ENCODE results near the gene KDM7A. TPM values are rescaled to one million over a fixed set of nuclear protein-coding genes. Genes with fewer than 3 reads are reported as not detected.

The KDM7A gene
- polyA plus RNA-seq, 1 of the 3 experiments (the other 2 are of a cell fraction) = 0.94 TPM

DNA sequence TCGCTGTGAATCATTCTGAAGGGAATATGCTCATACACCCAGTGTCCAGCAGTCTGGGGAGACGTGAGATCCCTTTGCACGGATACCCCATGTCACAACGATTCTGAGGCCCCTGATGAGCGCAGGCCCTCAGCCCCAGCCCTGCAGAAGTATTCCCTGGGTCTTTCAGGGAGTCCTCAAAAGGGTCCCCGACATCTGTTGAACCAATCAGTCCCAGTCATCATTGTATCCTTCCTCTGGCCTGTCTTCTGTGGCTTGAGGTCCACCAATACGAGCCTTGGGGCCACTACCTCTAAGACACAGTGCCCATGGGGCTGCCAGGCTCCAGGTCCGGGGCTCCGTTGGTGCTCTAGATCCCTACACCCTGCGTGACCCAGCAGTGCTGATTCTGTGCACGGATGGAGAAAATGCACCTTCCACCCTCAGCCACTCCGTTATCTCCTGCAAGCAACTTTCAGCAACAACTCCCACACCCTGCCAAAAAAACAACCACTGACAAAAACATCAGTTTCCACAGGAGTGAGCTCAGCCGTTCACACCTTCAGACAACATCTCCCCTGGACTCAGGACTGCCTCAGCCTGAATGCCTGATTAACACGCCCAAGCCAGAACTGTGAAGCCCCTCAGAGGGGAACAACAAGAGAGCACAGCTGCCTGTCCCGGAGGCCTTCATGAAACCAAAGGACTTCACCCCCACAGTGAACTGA is 46.9 kb upstream of the KDM7A start:
- no peak overlapping the region for H3K4me3 ChIP-seq (ENCODE audit: low read depth in 2 of 2, low read length in 1 of 2)
- H3K4me1 ChIP-seq (ENCODE audit: control insufficient read depth in 1 of 2, insufficient read depth in 2 of 2, low read depth in 1 of 2, low read length in 1 of 2) = no peaks in the 10 kb centered on the region
- H3K4me2 ChIP-seq = no peak overlapping the region
- H3K79me2 ChIP-seq (ENCODE audit: insufficient read depth) = no peaks in the 10 kb centered on the region
- H3F3A ChIP-seq (replicated peaks; ENCODE audit: insufficient read depth) = no peaks in the 10 kb centered on the region
- H3K9ac ChIP-seq = no peak overlapping the region
- ChIA-PET POLR2A (no interaction called here), CTCF (interaction anchor here (0.7 kb wide), 1 partner anchor 199 kb away, joined by 3 read pairs; no protein-coding TSS in a partner anchor)
- no peaks in the 10 kb centered on the region for H3K9me3 ChIP-seq
- WGBS (ENCODE audit: low lambda C conversion rate) = 52% methylated on average over 15 of the region's 15 CpGs
- TF ChIP-seq, protein P1, sequence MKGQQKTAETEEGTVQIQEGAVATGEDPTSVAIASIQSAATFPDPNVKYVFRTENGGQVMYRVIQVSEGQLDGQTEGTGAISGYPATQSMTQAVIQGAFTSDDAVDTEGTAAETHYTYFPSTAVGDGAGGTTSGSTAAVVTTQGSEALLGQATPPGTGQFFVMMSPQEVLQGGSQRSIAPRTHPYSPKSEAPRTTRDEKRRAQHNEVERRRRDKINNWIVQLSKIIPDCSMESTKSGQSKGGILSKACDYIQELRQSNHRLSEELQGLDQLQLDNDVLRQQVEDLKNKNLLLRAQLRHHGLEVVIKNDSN (IDR thresholded peaks at IDR 0.05; ENCODE audit: borderline replicate concordance, low read depth) = no peak
- TF ChIP-seq JUND (IDR thresholded peaks at IDR 0.05) = no peak
- no peak for TF ChIP-seq GABPA (IDR thresholded peaks at IDR 0.05; ENCODE audit: low read depth)
- no peak for TF ChIP-seq CHD2 (IDR thresholded peaks at IDR 0.05; ENCODE audit: low read length, partially characterized antibody)
- TF ChIP-seq POLR2AphosphoS5 (IDR thresholded peaks at IDR 0.05; ENCODE audit: low read depth, low read length) = no peak
- TF ChIP-seq SIN3A (IDR thresholded peaks at IDR 0.05; ENCODE audit: borderline replicate concordance, low read depth, low read length) = no peak
- TF ChIP-seq RXRA (IDR thresholded peaks at IDR 0.05; ENCODE audit: borderline replicate concordance, low read depth) = no peak
- no peak for TF ChIP-seq TAF1 (IDR thresholded peaks at IDR 0.05; ENCODE audit: borderline replicate concordance, low read depth, low read length)
- TF ChIP-seq, protein P2, sequence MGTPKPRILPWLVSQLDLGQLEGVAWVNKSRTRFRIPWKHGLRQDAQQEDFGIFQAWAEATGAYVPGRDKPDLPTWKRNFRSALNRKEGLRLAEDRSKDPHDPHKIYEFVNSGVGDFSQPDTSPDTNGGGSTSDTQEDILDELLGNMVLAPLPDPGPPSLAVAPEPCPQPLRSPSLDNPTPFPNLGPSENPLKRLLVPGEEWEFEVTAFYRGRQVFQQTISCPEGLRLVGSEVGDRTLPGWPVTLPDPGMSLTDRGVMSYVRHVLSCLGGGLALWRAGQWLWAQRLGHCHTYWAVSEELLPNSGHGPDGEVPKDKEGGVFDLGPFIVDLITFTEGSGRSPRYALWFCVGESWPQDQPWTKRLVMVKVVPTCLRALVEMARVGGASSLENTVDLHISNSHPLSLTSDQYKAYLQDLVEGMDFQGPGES (IDR thresholded peaks at IDR 0.05; ENCODE audit: low read depth, low read length) = no peak
- TF ChIP-seq, protein P3, sequence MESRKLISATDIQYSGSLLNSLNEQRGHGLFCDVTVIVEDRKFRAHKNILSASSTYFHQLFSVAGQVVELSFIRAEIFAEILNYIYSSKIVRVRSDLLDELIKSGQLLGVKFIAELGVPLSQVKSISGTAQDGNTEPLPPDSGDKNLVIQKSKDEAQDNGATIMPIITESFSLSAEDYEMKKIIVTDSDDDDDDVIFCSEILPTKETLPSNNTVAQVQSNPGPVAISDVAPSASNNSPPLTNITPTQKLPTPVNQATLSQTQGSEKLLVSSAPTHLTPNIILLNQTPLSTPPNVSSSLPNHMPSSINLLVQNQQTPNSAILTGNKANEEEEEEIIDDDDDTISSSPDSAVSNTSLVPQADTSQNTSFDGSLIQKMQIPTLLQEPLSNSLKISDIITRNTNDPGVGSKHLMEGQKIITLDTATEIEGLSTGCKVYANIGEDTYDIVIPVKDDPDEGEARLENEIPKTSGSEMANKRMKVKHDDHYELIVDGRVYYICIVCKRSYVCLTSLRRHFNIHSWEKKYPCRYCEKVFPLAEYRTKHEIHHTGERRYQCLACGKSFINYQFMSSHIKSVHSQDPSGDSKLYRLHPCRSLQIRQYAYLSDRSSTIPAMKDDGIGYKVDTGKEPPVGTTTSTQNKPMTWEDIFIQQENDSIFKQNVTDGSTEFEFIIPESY (IDR thresholded peaks at IDR 0.05; ENCODE audit: borderline replicate concordance, low read depth) = no peak
- TF ChIP-seq, protein P4, sequence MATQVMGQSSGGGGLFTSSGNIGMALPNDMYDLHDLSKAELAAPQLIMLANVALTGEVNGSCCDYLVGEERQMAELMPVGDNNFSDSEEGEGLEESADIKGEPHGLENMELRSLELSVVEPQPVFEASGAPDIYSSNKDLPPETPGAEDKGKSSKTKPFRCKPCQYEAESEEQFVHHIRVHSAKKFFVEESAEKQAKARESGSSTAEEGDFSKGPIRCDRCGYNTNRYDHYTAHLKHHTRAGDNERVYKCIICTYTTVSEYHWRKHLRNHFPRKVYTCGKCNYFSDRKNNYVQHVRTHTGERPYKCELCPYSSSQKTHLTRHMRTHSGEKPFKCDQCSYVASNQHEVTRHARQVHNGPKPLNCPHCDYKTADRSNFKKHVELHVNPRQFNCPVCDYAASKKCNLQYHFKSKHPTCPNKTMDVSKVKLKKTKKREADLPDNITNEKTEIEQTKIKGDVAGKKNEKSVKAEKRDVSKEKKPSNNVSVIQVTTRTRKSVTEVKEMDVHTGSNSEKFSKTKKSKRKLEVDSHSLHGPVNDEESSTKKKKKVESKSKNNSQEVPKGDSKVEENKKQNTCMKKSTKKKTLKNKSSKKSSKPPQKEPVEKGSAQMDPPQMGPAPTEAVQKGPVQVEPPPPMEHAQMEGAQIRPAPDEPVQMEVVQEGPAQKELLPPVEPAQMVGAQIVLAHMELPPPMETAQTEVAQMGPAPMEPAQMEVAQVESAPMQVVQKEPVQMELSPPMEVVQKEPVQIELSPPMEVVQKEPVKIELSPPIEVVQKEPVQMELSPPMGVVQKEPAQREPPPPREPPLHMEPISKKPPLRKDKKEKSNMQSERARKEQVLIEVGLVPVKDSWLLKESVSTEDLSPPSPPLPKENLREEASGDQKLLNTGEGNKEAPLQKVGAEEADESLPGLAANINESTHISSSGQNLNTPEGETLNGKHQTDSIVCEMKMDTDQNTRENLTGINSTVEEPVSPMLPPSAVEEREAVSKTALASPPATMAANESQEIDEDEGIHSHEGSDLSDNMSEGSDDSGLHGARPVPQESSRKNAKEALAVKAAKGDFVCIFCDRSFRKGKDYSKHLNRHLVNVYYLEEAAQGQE (IDR thresholded peaks at IDR 0.05; ENCODE audit: low read depth, low read length) = no peak
- TF ChIP-seq, protein P5, sequence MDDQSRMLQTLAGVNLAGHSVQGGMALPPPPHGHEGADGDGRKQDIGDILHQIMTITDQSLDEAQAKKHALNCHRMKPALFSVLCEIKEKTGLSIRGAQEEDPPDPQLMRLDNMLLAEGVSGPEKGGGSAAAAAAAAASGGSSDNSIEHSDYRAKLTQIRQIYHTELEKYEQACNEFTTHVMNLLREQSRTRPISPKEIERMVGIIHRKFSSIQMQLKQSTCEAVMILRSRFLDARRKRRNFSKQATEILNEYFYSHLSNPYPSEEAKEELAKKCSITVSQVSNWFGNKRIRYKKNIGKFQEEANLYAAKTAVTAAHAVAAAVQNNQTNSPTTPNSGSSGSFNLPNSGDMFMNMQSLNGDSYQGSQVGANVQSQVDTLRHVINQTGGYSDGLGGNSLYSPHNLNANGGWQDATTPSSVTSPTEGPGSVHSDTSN (IDR thresholded peaks at IDR 0.05) = no peak
- no peak for TF ChIP-seq TCF12 (IDR thresholded peaks at IDR 0.05)
- TF ChIP-seq ELF1 (IDR thresholded peaks at IDR 0.05) = no peak
- TF ChIP-seq FOXM1 (IDR thresholded peaks at IDR 0.05; ENCODE audit: low read depth) = no peak
- TF ChIP-seq RCOR1 (IDR thresholded peaks at IDR 0.05; ENCODE audit: low read length) = no peak
- no peak for TF ChIP-seq FOXJ3 (CRISPR knock-in tag; IDR thresholded peaks at IDR 0.05)
- TF ChIP-seq SMC3 (IDR thresholded peaks at IDR 0.05; ENCODE audit: low read depth, low read length) = no peak
- TF ChIP-seq, protein P6, sequence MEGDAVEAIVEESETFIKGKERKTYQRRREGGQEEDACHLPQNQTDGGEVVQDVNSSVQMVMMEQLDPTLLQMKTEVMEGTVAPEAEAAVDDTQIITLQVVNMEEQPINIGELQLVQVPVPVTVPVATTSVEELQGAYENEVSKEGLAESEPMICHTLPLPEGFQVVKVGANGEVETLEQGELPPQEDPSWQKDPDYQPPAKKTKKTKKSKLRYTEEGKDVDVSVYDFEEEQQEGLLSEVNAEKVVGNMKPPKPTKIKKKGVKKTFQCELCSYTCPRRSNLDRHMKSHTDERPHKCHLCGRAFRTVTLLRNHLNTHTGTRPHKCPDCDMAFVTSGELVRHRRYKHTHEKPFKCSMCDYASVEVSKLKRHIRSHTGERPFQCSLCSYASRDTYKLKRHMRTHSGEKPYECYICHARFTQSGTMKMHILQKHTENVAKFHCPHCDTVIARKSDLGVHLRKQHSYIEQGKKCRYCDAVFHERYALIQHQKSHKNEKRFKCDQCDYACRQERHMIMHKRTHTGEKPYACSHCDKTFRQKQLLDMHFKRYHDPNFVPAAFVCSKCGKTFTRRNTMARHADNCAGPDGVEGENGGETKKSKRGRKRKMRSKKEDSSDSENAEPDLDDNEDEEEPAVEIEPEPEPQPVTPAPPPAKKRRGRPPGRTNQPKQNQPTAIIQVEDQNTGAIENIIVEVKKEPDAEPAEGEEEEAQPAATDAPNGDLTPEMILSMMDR (IDR thresholded peaks at IDR 0.05) = no peak
- TF ChIP-seq RAD21 (IDR thresholded peaks at IDR 0.05; ENCODE audit: low read length) = no peak
- H3K9me2 ChIP-seq = no peaks in the 10 kb centered on the region
- no peak for DNase-seq
- no peaks in the 10 kb centered on the region for H4K20me1 ChIP-seq (ENCODE audit: insufficient read depth)
- no peak overlapping the region for H3K27ac ChIP-seq (ENCODE audit: low read depth in 2 of 2, low read length in 1 of 2)
- H3K27me3 ChIP-seq (ENCODE audit: insufficient read depth) = peaks cover 22% of the 10 kb centered on the region
- no peaks in the 10 kb centered on the region for H3K36me3 ChIP-seq (replicated peaks in 1 of 2; ENCODE audit: control insufficient read depth in 1 of 2, insufficient read depth in 2 of 2, low read length in 1 of 2)
- no peak overlapping the region for H2AFZ ChIP-seq (ENCODE audit: low read depth)
